HG02938 (cell line): ENCODE measurements around the gene SUGCT.
"Not testable (repeated sequence)": the region's sequence is repeated elsewhere in the genome, so short reads cannot be mapped to it uniquely, and the experiment has no call there.

ENCODE experiments used
- ATAC-seq: cut with Tn5 transposase; IDR thresholded peaks from one replicate; pipeline ENCODE4 v1.9.1; 2021; ENCODE audit warnings: mild to moderate bottlenecking, moderate library complexity; ENCODE audit not compliant: unreplicated experiment

SUGCT gene

GRCh38 chr7:40138973-40139372 is 4.2 kb downstream of the SUGCT start:
- ATAC-seq, result no peak

GRCh38 chr7:40139891-40140290 is 5.1 kb downstream of the SUGCT start:
- ATAC-seq, result not testable (repeated sequence)

- ATAC-seq, result not testable (repeated sequence)
Measured at GRCh38 chr7:40141916-40142315, 7.1 kb downstream of the SUGCT start.

GRCh38 chr7:40145596-40146130 is 10.9 kb downstream of the SUGCT start:
- not testable (repeated sequence) for ATAC-seq

GRCh38 chr7:40147371-40148246 is 12.8 kb downstream of the SUGCT start:
- no peak for ATAC-seq

- ATAC-seq, result not testable (repeated sequence)
Measured at GRCh38 chr7:40148247-40148580, 13.4 kb downstream of the SUGCT start.

GRCh38 chr7:40148671-40149070 is 13.9 kb downstream of the SUGCT start:
- no peak for ATAC-seq

- no peak for ATAC-seq
Measured at GRCh38 chr7:40151504-40151903, 16.7 kb downstream of the SUGCT start.

GRCh38 chr7:40156988-40157387 is 22.2 kb downstream of the SUGCT start:
- ATAC-seq, result no peak

- ATAC-seq, result no peak
Measured at GRCh38 chr7:40162516-40162915, 27.7 kb downstream of the SUGCT start.

GRCh38 chr7:40165216-40165615 is 30.4 kb downstream of the SUGCT start:
- no peak for ATAC-seq

- no peak for ATAC-seq
Measured at GRCh38 chr7:40167291-40167690, 32.5 kb downstream of the SUGCT start.

- not testable (repeated sequence) for ATAC-seq
Measured at GRCh38 chr7:40168266-40168665, 33.5 kb downstream of the SUGCT start.

GRCh38 chr7:40173121-40173520 is 38.3 kb downstream of the SUGCT start:
- not testable (repeated sequence) for ATAC-seq

GRCh38 chr7:40175256-40175655 is 40.5 kb downstream of the SUGCT start:
- not testable (repeated sequence) for ATAC-seq

GRCh38 chr7:40175725-40176510 is 41.1 kb downstream of the SUGCT start:
- no peak for ATAC-seq

- no peak for ATAC-seq
Measured at GRCh38 chr7:40177071-40177470, 42.3 kb downstream of the SUGCT start.

- no peak for ATAC-seq
Measured at GRCh38 chr7:40182452-40182851, 47.6 kb downstream of the SUGCT start.

GRCh38 chr7:40186586-40186985 is 51.8 kb downstream of the SUGCT start:
- ATAC-seq, result no peak

GRCh38 chr7:40192036-40192435 is 57.2 kb downstream of the SUGCT start:
- ATAC-seq, result no peak

GRCh38 chr7:40194745-40195144 is 59.9 kb downstream of the SUGCT start:
- no peak for ATAC-seq

- no peak for ATAC-seq
Measured at GRCh38 chr7:40197527-40197926, 62.7 kb downstream of the SUGCT start.
